Neural progenitor cell (in vitro differentiated cells): ENCODE measurements around the gene UROD. TPM values are rescaled to one million over a fixed set of nuclear protein-coding genes. Genes with fewer than 3 reads are reported as not detected.

Source experiments
- DNase-seq: peaks from one replicate; pipeline ENCODE4 v3.0.0-alpha.2; 2016; ENCODE audit warnings: low spot score
- H2AFZ ChIP-seq: fragments of 200-600 bp; sonication (generic); replicated peaks from 2 replicates; pipeline ENCODE4 v1.6.1; 2016; ENCODE audit warnings: antibody characterized with exemption
- H3F3A ChIP-seq: fragments of 200-600 bp; sonication (generic); 2 replicates; pipeline ENCODE4 v1.6.1; 2016; ENCODE audit warnings: antibody characterized with exemption, low read depth
- H3K27ac ChIP-seq: fragments of 200-600 bp; sonication (generic); 2 replicates; pipeline ENCODE4 v1.5.1; 2016; ENCODE audit warnings: mild to moderate bottlenecking
- H3K27me3 ChIP-seq: fragments of 200-600 bp; sonication (generic); 2 replicates; pipeline ENCODE4 v1.6.1; 2016; ENCODE audit warnings: mild to moderate bottlenecking, moderate library complexity
- H3K36me3 ChIP-seq: fragments of 200-600 bp; sonication (generic); 2 replicates; pipeline ENCODE4 v1.5.1; 2016
- H3K4me1 ChIP-seq: fragments of 200-600 bp; sonication (generic); 2 replicates; pipeline ENCODE4 v1.6.1; 2016; ENCODE audit warnings: mixed run types
- H3K4me2 ChIP-seq: fragments of 200-600 bp; sonication (generic); 2 replicates; pipeline ENCODE4 v1.6.1; 2016
- H3K4me3 ChIP-seq: fragments of 200-600 bp; sonication (generic); 2 replicates; pipeline ENCODE4 v1.5.1; 2016
- H3K79me2 ChIP-seq: fragments of 200-600 bp; sonication (generic); 2 replicates; pipeline ENCODE4 v1.6.1; 2016; ENCODE audit warnings: low read depth
- H3K9ac ChIP-seq: fragments of 200-600 bp; sonication (generic); 2 replicates; pipeline ENCODE4 v1.6.1; 2016
- H3K9me3 ChIP-seq: fragments of 200-600 bp; sonication (generic); 2 replicates; pipeline ENCODE4 v1.5.1; 2016; ENCODE audit warnings: low read depth
- H4K20me1 ChIP-seq: fragments of 200-600 bp; sonication (generic); 2 replicates; pipeline ENCODE4 v1.6.1; 2016; ENCODE audit warnings: low read depth
- H3K27ac Mint-ChIP-seq: 3 replicates; pipeline ENCODE4 v1.8.0; 2021; ENCODE audit warnings: mixed read lengths
- H3K27me3 Mint-ChIP-seq: 2 replicates; pipeline ENCODE4 v1.8.0; 2022; ENCODE audit warnings: low read depth, mild to moderate bottlenecking, inconsistent platforms, moderate library complexity, mixed read lengths; ENCODE audit not compliant: insufficient read depth
- H3K36me3 Mint-ChIP-seq: 3 replicates; pipeline ENCODE4 v1.8.0; 2021; ENCODE audit warnings: mixed read lengths
- H3K4me1 Mint-ChIP-seq: 3 replicates; pipeline ENCODE4 v1.8.0; 2021; ENCODE audit warnings: mixed read lengths
- H3K4me3 Mint-ChIP-seq: 3 replicates; pipeline ENCODE4 v1.8.0; 2021; ENCODE audit warnings: mild to moderate bottlenecking, moderate library complexity, mixed read lengths
- H3K9me3 Mint-ChIP-seq: 3 replicates; pipeline ENCODE4 v1.8.0; 2020; ENCODE audit warnings: mixed read lengths
- EZH2 ChIP-seq: fragments of 200-600 bp; sonication (generic); IDR thresholded peaks from 2 replicates; pipeline ENCODE4 v1.6.1; 2017; ENCODE audit warnings: antibody characterized with exemption, mild to moderate bottlenecking, moderate library complexity
- EZH2phosphoT487 ChIP-seq: fragments of 200-600 bp; sonication (generic); IDR thresholded peaks from 2 replicates; pipeline ENCODE4 v1.6.1; 2017; ENCODE audit warnings: antibody characterized with exemption
- total RNA-seq: library from RNA; depleted of rRNA; stranded (reverse); fragments of >200 nt; gene quantifications from 2 replicates; pipeline ENCODE4 v1.2.3, GENCODE V29; 2015; ENCODE audit warnings: low replicate concordance
- TF ChIP-seq, protein P1 (sequence below): fragments of 200-600 bp; sonication (generic); IDR thresholded peaks from 2 replicates; pipeline ENCODE4 v1.5.1; 2017; ENCODE audit warnings: antibody characterized with exemption, mild to moderate bottlenecking

The UROD gene
- total RNA-seq, 1 donor from 2014 or later: 46.5 TPM

DNA sequence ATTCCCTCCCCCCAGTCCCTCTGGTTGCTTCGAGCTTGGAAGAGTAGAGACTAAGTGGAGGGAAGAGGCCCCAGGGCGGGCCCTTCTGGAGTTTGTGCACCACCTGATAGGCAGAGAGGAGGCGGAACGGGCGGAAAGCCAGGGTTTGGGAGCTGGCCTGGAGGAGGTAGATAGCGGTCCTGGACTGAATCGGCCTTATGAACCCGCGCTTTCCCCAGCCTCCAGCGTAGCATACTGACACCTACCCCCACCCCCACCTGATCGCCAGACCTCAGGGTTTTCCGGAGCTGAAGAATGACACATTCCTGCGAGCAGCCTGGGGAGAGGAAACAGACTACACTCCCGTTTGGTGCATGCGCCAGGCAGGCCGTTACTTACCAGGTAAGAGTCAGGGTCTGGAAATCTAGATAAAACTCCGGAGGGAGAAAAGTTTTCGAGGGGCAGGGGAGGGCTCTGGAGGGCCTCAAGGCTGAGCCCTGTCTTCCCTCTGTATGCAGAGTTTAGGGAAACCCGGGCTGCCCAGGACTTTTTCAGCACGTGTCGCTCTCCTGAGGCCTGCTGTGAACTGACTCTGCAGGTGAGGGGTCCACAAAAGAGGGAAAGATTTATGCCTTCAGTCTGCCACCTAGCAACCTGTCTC, 705 bp downstream of the UROD start:
- Histone ChIP-seq H2AFZ (peak overlapping the region; percentile 90), H3K9ac (peak overlapping the region; percentile 64), H4K20me1 (peaks cover 3% of the 10 kb centered on the region), H3K4me1 (peaks cover 5% of the 10 kb centered on the region), H3K27ac (no peak overlapping the region), H3K36me3 (no peaks in the 10 kb centered on the region), H3K4me3 (peak overlapping the region; percentile 90), H3K27me3 (peaks cover 3% of the 10 kb centered on the region), H3K4me2 (peak overlapping the region; percentile 100), H3K79me2 (peaks cover 10% of the 10 kb centered on the region), H3F3A (peaks cover 7% of the 10 kb centered on the region), H3K9me3 (no peaks in the 10 kb centered on the region)
- H3K27ac Mint-ChIP-seq: peak overlapping the region; percentile 47
- TF ChIP-seq EZH2phosphoT487 (no peak), EZH2 (no peak)
- TF ChIP-seq, protein P1, sequence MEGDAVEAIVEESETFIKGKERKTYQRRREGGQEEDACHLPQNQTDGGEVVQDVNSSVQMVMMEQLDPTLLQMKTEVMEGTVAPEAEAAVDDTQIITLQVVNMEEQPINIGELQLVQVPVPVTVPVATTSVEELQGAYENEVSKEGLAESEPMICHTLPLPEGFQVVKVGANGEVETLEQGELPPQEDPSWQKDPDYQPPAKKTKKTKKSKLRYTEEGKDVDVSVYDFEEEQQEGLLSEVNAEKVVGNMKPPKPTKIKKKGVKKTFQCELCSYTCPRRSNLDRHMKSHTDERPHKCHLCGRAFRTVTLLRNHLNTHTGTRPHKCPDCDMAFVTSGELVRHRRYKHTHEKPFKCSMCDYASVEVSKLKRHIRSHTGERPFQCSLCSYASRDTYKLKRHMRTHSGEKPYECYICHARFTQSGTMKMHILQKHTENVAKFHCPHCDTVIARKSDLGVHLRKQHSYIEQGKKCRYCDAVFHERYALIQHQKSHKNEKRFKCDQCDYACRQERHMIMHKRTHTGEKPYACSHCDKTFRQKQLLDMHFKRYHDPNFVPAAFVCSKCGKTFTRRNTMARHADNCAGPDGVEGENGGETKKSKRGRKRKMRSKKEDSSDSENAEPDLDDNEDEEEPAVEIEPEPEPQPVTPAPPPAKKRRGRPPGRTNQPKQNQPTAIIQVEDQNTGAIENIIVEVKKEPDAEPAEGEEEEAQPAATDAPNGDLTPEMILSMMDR: no peak
- H3K9me3 Mint-ChIP-seq: no peaks in the 10 kb centered on the region
- peaks cover 3% of the 10 kb centered on the region for H3K36me3 Mint-ChIP-seq
- H3K4me1 Mint-ChIP-seq: peaks cover 39% of the 10 kb centered on the region
- H3K27me3 Mint-ChIP-seq: peaks cover 2% of the 10 kb centered on the region
- peak overlapping the region; percentile 90 for H3K4me3 Mint-ChIP-seq
- DNase-seq: peak; percentile 63

DNA sequence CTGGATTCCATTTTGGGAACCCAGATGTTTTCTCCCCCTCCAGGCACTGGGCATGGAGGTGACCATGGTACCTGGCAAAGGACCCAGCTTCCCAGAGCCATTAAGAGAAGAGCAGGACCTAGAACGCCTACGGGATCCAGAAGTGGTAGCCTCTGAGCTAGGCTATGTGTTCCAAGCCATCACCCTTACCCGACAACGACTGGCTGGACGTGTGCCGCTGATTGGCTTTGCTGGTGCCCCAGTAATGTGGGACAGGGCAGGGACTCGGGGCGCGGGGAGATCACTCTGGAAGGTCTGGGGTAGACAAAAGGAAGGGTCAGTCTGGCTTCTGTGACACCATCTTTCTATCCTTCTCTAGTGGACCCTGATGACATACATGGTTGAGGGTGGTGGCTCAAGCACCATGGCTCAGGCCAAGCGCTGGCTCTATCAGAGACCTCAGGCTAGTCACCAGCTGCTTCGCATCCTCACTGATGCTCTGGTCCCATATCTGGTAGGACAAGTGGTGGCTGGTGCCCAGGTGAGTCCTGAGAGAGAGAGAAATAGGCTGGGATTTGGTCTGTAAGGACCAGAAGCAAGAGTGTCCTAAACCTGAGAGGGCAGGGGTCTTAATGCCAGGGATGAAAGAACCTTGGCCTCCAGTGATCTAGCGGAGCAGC, 1.6 kb downstream of the UROD start:
- Histone ChIP-seq H2AFZ (no peak overlapping the region), H3K27ac (no peak overlapping the region), H3K4me3 (peak overlapping the region; percentile 90), H3K9ac (peak overlapping the region; percentile 64), H3K9me3 (no peaks in the 10 kb centered on the region), H4K20me1 (peaks cover 3% of the 10 kb centered on the region), H3F3A (peaks cover 7% of the 10 kb centered on the region), H3K4me2 (peak overlapping the region; percentile 100), H3K79me2 (peaks cover 10% of the 10 kb centered on the region), H3K4me1 (peaks cover 5% of the 10 kb centered on the region), H3K27me3 (peaks cover 3% of the 10 kb centered on the region), H3K36me3 (no peaks in the 10 kb centered on the region)
- H3K27me3 Mint-ChIP-seq: peaks cover 2% of the 10 kb centered on the region
- peak overlapping the region; percentile 31 for H3K4me3 Mint-ChIP-seq
- peaks cover 39% of the 10 kb centered on the region for H3K4me1 Mint-ChIP-seq
- no peaks in the 10 kb centered on the region for H3K9me3 Mint-ChIP-seq
- H3K36me3 Mint-ChIP-seq: peaks cover 3% of the 10 kb centered on the region
- DNase-seq: no peak
- TF ChIP-seq EZH2: no peak
- TF ChIP-seq, protein P1: no peak
- no peak for TF ChIP-seq EZH2phosphoT487
- H3K27ac Mint-ChIP-seq: no peak overlapping the region

DNA sequence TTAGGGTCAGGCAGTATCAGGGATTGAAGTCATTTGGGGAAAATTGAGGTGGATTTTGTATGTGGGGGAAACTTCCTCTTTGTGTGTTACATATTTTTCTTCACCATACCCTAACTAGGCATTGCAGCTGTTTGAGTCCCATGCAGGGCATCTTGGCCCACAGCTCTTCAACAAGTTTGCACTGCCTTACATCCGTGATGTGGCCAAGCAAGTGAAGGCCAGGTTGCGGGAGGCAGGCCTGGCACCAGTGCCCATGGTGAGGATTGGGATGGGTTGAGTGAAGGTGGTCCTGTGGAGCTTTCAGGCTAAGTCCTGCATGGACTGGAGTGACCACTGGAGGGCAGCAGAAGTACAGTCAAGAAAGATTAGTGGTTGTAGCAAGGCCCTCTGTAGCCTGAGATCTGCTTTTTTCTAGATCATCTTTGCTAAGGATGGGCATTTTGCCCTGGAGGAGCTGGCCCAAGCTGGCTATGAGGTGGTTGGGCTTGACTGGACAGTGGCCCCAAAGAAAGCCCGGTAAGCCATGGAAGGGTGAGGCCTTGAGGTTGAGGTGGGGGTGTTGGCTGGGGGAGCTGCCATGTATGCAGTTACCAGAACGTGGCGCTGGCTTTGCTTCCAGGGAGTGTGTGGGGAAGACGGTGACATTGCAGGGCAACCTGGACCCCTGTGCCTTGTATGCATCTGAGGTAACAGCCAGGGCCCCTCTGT, 2.4 kb downstream of the UROD start:
- Mint-ChIP-seq H3K27me3 (peaks cover 2% of the 10 kb centered on the region), H3K27ac (no peak overlapping the region), H3K36me3 (peaks cover 3% of the 10 kb centered on the region), H3K4me3 (peak overlapping the region; percentile 77), H3K4me1 (peaks cover 39% of the 10 kb centered on the region), H3K9me3 (no peaks in the 10 kb centered on the region)
- TF ChIP-seq, protein P1: peak; percentile 96
- no peak for TF ChIP-seq EZH2
- Histone ChIP-seq H3K79me2 (peaks cover 10% of the 10 kb centered on the region), H4K20me1 (peaks cover 3% of the 10 kb centered on the region), H2AFZ (no peak overlapping the region), H3K4me1 (peaks cover 5% of the 10 kb centered on the region), H3K36me3 (no peaks in the 10 kb centered on the region), H3K4me3 (no peak overlapping the region), H3K27ac (no peak overlapping the region), H3K9ac (no peak overlapping the region), H3K27me3 (peaks cover 3% of the 10 kb centered on the region), H3F3A (peaks cover 7% of the 10 kb centered on the region), H3K9me3 (no peaks in the 10 kb centered on the region), H3K4me2 (no peak overlapping the region)
- DNase-seq: peak; percentile 88
